NCI-H146 treated with DMSO at 0.1 percent for 48 hours (cell line): ENCODE data around the gene VSIG1.

Experiments
- DNase-seq: peaks from one replicate; lab custom pipeline; 2025; ENCODE audit not compliant: unreplicated experiment; lab: John Stamatoyannopoulos, UW

Gene VSIG1

GRCh38 chrX:108064001-108064400 is 19.1 kb downstream of the VSIG1 start:
- no peak for DNase-seq

GRCh38 chrX:108064613-108065012 is 19.7 kb downstream of the VSIG1 start:
- no peak for DNase-seq

DNA sequence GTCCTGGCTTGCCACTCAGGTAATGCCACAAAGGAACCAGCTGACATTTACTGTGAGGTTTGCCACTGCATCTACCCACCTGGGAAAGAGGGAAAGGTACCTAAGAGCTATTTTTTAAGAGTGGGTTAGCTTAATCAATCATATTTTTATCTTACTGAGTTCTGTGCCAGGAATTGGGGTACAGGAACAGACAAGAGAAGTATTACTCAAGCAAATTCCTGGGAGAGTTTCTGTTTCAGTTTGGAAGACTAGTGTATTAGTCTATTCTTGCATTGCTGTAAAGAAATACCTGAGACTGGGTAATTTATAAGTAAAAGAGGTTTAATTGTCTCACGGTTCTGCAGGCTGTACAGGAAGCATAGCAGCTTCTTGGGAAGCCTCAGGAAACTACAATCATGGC is 23.3 kb downstream of the VSIG1 start:
- DNase-seq = no peak

DNA sequence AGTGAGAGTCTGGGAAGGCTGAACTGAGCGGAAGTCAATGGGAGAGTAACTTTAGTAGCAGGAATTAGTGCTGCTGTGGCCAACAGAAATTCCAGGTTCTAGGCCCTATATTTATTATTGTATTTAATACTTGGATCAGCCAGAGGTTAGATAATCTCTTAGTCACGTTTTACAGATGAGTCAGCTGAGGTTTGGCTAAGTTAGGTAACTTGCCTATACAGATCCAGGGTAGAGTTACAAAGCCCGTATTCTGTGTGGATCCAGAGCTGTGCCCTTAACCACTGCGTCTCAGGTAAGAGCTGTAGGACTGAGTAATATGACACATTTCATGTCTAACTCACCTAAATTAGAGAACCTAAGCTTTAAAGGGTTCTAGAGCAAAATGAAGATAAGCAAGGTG is 26.0 kb downstream of the VSIG1 start:
- DNase-seq = no peak

- DNase-seq = no peak
These were observed 26.7 kb downstream of the VSIG1 start for GRCh38 chrX:108071578-108071977.

- DNase-seq = no peak
These were observed 27.9 kb downstream of the VSIG1 start for GRCh38 chrX:108072746-108073145.

DNA sequence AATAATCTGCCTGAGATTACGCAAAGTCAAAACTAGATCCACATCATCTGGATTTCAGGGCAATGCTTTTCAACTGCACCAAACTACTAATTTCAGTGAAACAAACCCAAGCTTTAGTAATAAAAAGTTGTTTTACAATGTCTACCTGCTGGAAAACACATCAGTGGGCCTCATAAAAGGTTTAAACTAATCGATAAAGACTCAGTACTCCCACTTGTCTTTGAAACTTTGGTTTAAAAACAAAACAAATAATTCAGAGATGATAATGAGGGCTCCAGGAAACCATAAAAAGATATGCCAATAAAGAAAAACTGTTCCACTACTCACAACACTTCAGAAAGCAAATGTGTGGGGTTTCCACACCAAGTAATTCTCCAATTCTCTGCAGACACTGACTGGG is 36.2 kb downstream of the VSIG1 start:
- no peak for DNase-seq

GRCh38 chrX:108087792-108088191 is 42.9 kb downstream of the VSIG1 start:
- no peak for DNase-seq

DNA sequence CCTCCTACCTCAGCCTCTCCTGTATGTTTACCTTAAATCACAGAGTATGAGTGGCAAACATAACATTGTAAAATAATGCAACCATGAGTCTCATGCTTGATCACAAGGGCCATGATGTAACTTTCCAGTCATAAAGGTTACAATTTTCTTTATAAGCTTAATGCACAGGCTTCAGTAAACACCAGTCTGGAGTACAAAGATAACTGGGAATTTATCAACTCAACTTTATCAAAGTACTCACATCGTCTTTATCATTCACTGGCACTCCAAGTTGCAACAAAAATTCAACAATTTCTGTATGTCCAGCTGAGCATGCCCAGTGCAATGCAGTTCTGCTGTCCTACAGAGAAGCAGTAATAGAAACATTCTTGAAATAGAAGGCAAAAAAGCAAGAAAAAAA is 43.6 kb downstream of the VSIG1 start:
- no peak for DNase-seq

- no peak for DNase-seq
These were observed 45.8 kb downstream of the VSIG1 start for GRCh38 chrX:108090491-108091263.

- DNase-seq = peak; percentile 91
These were observed 46.5 kb downstream of the VSIG1 start, which contains the start of the genes ATG4A and PSMD10 for GRCh38 chrX:108091264-108091877. Gene ATG4A (plus strand): TSS chrX:108091778. CDS start chrX:108091827, 49 bp downstream. Gene PSMD10 (minus strand): TSS chrX:108091542. CDS start chrX:108091520, 22 bp downstream.

DNA sequence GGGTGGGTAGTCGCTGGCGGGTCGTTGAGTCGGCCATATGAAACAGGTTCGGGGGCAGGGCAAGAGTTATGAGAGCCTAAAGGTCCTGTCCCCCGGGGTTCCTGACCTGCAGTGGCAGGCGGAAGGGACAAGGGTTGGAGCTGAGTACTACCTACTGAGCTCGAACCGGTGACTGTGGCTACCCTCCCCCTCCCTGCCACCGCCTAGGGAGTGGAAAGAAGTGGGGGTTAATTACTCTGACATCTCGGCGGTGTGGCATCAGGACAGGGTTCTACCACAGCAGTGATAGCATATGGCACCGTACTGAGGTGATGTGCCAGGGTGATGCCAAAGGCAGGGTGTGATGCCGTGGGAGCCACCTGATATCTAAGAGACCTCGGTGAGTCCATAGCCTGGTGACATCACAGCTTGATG is 47.0 kb downstream of the VSIG1 start:
- peak; percentile 35 for DNase-seq

GRCh38 chrX:108097380-108097779 is 52.5 kb downstream of the VSIG1 start:
- no peak for DNase-seq

DNA sequence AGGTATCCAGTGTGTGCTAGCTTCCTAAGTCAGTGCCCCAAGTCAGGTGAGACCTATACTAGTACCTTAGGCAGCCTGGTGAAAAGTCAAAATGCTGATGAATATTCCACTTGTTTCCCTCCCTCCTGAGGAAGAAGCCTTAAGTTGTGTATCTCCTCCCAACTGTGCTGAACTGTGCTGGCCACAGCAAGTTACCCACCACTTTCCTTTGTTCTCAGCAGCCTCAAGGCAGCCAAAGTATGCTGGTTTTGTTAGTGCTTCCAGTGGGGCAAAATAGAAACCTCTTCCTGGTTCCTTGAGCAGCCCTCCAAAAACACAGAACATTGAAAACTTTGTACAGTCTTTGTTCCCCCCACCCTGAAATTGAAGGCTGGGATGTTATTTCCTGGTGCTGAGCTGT is 60.6 kb downstream of the VSIG1 start:
- no peak for DNase-seq

DNA sequence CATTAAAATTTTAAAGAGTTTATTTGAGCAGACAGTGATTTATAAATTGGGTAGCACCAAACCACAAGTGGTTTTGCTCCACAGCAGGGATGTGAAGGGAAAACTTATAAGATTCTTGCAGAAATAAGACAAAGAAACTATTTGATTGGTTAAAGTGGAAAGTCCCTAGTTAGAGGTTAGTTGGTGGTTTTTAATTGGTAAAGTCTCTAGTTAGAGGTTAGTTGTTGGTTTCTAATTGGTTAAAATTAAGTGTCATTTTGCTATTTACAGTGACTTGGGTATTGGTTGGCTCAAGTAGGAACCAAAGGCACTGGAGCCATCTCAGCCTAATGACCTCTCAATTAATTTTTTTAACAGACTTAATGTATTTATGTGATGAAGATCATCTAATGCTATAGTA is 69.7 kb downstream of the VSIG1 start:
- no peak for DNase-seq

GRCh38 chrX:108117988-108118387 is 73.1 kb downstream of the VSIG1 start:
- no peak for DNase-seq

DNA sequence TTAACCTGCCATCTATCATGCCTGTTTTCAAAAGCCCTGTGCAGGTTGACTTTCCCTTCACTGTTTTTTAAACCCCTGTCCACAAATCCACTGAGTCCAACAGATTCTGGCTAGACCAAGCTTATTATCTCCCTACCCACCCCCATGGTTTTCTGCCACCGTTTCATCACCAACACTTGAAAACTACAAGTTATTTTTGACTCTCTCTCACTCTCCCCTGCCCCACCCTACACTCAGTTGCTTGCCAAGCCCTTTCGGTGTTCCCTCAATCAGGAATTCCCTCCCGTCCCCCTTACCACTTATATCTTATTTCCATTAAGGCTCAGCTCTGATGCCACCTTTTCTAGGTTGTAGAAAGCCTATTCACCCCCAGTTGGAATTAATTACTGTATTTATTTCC is 76.4 kb downstream of the VSIG1 start:
- no peak for DNase-seq

DNA sequence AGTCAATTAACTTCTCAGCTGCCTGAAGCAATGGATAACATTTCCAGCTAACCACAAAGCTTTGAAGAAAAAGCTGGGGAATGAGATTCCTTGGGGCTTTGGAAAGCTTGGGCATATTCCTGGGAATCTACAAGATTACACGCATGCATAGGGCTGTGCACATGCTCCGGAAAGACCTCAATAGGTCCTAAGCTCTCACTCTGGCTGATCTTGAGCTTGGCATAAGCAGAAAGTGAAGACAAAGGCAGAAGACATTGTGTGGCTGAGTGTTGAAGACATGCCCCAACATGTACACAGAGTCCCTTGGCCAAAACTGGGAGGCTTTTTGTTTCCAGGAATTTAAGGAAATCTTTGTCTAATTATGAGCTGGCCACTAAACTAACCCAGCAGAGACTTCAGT is 77.9 kb downstream of the VSIG1 start:
- no peak for DNase-seq

GRCh38 chrX:108123591-108124366 is 78.9 kb downstream of the VSIG1 start:
- no peak for DNase-seq

DNA sequence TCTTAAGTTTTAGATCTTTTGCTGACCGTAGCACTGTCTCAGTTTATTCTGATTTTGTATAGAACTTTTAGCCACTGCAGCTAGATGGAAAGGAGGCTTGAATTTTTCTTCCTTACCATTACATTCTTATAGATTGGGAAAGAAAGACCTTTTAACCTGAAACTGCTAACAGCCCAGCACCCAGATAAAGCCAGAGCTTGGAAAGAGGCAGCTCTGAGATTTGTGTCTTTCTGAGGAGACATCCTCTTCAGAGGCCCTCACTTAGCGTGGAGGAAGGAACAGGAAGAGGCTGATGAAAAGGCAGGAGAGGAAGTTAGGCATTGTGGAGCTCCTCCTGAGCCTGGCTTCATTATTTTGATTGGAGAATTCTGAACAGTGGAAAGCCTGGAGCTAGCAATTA is 81.8 kb downstream of the VSIG1 start:
- no peak for DNase-seq

- DNase-seq = no peak
These were observed 82.3 kb downstream of the VSIG1 start for GRCh38 chrX:108127152-108127551.
